Spleen (tissue), 11 donors: ENCODE data around the gene TNS1. TPM values are rescaled to one million over a fixed set of nuclear protein-coding genes. Genes with fewer than 3 reads are reported as not detected.

Source experiments
- DNase-seq: peaks from one replicate; pipeline ENCODE4 v3.0.0-alpha.2; 2020
- H3K27ac ChIP-seq, 8 donors: fragments of 200-600 bp; sonication (generic) in 7 of 8; 1 replicate in 4 of 8; 2 replicates in 4 of 8; pipeline versions ENCODE4 v1.5.0 to v1.8.0; 2016 to 2021; ENCODE audit warnings: inconsistent platforms in 4 of 8, mild to moderate bottlenecking in 4 of 8, moderate library complexity in 1 of 8
- H3K27me3 ChIP-seq, 7 donors: fragments of 200-600 bp; sonication (generic) in 6 of 7; replicated peaks in 1 of 7; 1 replicate in 4 of 7; 2 replicates in 3 of 7; pipeline versions ENCODE4 v1.5.0 to v1.8.0; 2016 to 2021; ENCODE audit warnings: inconsistent platforms in 3 of 7, mild to moderate bottlenecking in 1 of 7
- H3K36me3 ChIP-seq, 6 donors: fragments of 200-600 bp; sonication (generic) in 5 of 6; 1 replicate in 4 of 6; 2 replicates in 2 of 6; pipeline versions ENCODE4 v1.5.0 to v1.8.0; 2016 to 2021; ENCODE audit warnings: inconsistent platforms in 2 of 6
- H3K4me1 ChIP-seq, 6 donors: fragments of 200-600 bp; sonication (generic) in 5 of 6; 1 replicate in 3 of 6; 2 replicates in 3 of 6; pipeline versions ENCODE4 v1.5.0 to v1.8.0; 2016 to 2021; ENCODE audit warnings: inconsistent platforms in 3 of 6
- H3K4me3 ChIP-seq, 8 donors: fragments of 200-600 bp; sonication (generic) in 7 of 8; 1 replicate in 4 of 8; 2 replicates in 4 of 8; pipeline versions ENCODE4 v1.5.0 to v1.8.0; 2016 to 2021; ENCODE audit warnings: inconsistent platforms in 4 of 8, mild to moderate bottlenecking in 4 of 8, moderate library complexity in 2 of 8
- H3K9me3 ChIP-seq, 8 donors: fragments of 200-600 bp; sonication (generic) in 7 of 8; 1 replicate in 4 of 8; 2 replicates in 4 of 8; pipeline versions ENCODE4 v1.5.0 to v1.8.0; 2016 to 2021; ENCODE audit warnings: inconsistent platforms in 4 of 8
- CTCF ChIP-seq, 11 experiments: fragments of 200-600 bp in 7 of 11; fragments of 450-650 bp in 4 of 11; sonication (generic) in 4 of 11; IDR thresholded peaks in 8 of 11; conservative IDR thresholded peaks in 3 of 11; 1 replicate in 7 of 11; 2 replicates in 4 of 11; pipeline versions ENCODE4 v1.4.0 to v1.8.0; 2016 to 2021; ENCODE audit warnings: antibody characterized with exemption in 11 of 11, inconsistent platforms in 4 of 11, mild to moderate bottlenecking in 1 of 11
- POLR2A ChIP-seq, 3 donors: fragments of 450-650 bp; IDR thresholded peaks; one replicate each; pipeline ENCODE4 v1.5.1; 2017; ENCODE audit warnings: antibody characterized with exemption in 3 of 3, mild to moderate bottlenecking in 1 of 3
- POLR2AphosphoS5 ChIP-seq, 3 donors: sonication (generic); formaldehyde crosslinking; IDR thresholded peaks; one replicate each; pipeline ENCODE4 v1.5.1; 2017; ENCODE audit warnings: antibody characterized with exemption in 3 of 3
- WGBS, 5 donors: extraction: QIAGEN DNeasy Blood & Tissue Kit in 3 of 5; methylation state at CpG; one replicate each; pipeline versions ENCODE4 v1.1.5 to v1.1.7; 2013 to 2018; 5-methylcytosine and 5-hydroxymethylcytosine counted together
- intact Hi-C: fragments of 100-400 bp; cut with DNase I; formaldehyde crosslinking; loops from one replicate; pipeline ENCODE4 v1.15.0; 2023; ENCODE audit warnings: low total_unique reads
- polyA plus RNA-seq, 3 donors: library from polyadenylated mRNA; stranded (reverse); fragments of 200-250 nt; gene quantifications; one replicate each; pipeline ENCODE4 v1.2.1, GENCODE V29; 2013
- total RNA-seq, 7 donors: library from RNA; depleted of rRNA in 3 of 7; stranded (reverse); fragments of >200 nt in 3 of 7; fragmentation: NEBNext Ultra II Directional in 4 of 7; extraction: Animal tissue kit (Norgen Biotek cat#: 25700) in 4 of 7; gene quantifications; one replicate each; pipeline versions ENCODE4 v1.1.0 to v1.2.1, GENCODE V29; 2016 to 2021
- donor health status: healthy with polysubstance abuse.
- donor health status: DM: no; HTN: no; CAD: no; lungs with moderate emphysema.
- donor health status: DM: no; HTN: no; CAD: no.
- donor health status: Bipolar disorder and iron deficiency.
- donor health status: healthy.
- donor health status: DM: no; HTN: no; CAD: no.
- donor health status: DM: yes; HTN: yes; CAD: no.

The TNS1 gene
- total and polyA plus RNA-seq, 10 donors = 6.9 to 580 (median 246) TPM

DNA sequence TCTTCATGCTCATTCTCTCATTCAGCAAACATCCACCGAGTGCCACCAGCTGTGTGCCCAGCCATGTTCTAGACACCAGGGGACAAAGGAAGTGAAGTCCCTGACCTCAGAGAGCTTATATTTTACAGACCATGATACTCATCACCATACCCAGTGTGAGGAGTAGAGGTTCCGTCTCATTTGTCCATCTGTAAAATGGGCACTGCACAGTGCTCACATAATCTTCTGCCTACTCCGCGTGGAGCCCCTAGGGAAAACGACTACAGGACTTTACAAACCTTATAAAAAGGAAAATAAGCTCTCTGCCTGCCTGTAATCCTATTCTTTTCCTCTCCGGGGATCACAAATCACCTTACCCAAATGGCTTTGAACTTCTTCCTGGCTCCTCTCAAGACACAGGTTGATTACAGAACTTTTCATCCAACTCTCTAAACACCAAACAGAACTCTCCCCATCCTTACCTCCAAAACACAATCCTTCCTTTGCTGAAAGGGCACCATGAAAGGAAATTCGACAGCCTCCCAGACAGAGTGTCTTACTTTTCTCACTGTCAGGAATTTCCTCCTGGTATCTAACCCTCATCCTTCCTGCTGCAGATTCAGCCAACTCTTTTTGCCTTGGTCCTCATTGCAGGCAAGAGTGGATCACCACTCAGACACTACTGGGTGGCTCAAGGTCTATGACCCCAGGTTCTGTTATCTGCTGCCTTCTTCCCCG, 99.5 kb downstream of the TNS1 start:
- Histone ChIP-seq H3K36me3 (peaks cover 0 to 62% (median 2%) of the 10 kb centered on the region in 6 donors), H3K27me3 (peaks cover 0 to 17% (median 0%) of the 10 kb centered on the region in 7 donors), H3K4me3 (no peak overlapping the region), H3K27ac (peak overlapping the region; percentile 66 to 88 (median 84)), H3K9me3 (no peaks in the 10 kb centered on the region), H3K4me1 (peaks cover 50 to 100% (median 81%) of the 10 kb centered on the region in 6 donors)
- no peak for TF ChIP-seq POLR2A (IDR thresholded peaks at IDR 0.05)
- no peak for TF ChIP-seq CTCF (IDR thresholded peaks at IDR 0.05 in 8 of 11, conservative IDR thresholded peaks at IDR 0.05 in 3 of 11)
- TF ChIP-seq POLR2AphosphoS5 (IDR thresholded peaks at IDR 0.05) = no peak
- intact Hi-C loops = no loop called here
- WGBS, 5 donors = 65 to 79% (median 68%) methylated on average over 8 of the region's 8 CpGs
- no peak for DNase-seq

GRCh38 chr2:217902379-217903141, 100.2 kb downstream of the TNS1 start:
- H3K4me1 ChIP-seq = peaks cover 50 to 100% (median 81%) of the 10 kb centered on the region in 6 donors
- no peaks in the 10 kb centered on the region for H3K9me3 ChIP-seq
- H3K27ac ChIP-seq = peak overlapping the region; percentile 66 to 88 (median 84)
- WGBS, 5 donors = 25 to 35% (median 28%) methylated on average over 14 to 19 of the region's 19 CpGs
- TF ChIP-seq CTCF (IDR thresholded peaks at IDR 0.05 in 8 of 11, conservative IDR thresholded peaks at IDR 0.05 in 3 of 11) = no peak
- peak; percentile 79 to 90 (median 86) for TF ChIP-seq POLR2AphosphoS5 (IDR thresholded peaks at IDR 0.05)
- no peak for TF ChIP-seq POLR2A (IDR thresholded peaks at IDR 0.05)
- intact Hi-C loops = no loop called here
- H3K27me3 ChIP-seq = peaks cover 0 to 17% (median 0%) of the 10 kb centered on the region in 7 donors
- H3K4me3 ChIP-seq = no peak overlapping the region
- H3K36me3 ChIP-seq = peaks cover 0 to 70% (median 3%) of the 10 kb centered on the region in 6 donors
- peak; percentile 88 for DNase-seq

DNA sequence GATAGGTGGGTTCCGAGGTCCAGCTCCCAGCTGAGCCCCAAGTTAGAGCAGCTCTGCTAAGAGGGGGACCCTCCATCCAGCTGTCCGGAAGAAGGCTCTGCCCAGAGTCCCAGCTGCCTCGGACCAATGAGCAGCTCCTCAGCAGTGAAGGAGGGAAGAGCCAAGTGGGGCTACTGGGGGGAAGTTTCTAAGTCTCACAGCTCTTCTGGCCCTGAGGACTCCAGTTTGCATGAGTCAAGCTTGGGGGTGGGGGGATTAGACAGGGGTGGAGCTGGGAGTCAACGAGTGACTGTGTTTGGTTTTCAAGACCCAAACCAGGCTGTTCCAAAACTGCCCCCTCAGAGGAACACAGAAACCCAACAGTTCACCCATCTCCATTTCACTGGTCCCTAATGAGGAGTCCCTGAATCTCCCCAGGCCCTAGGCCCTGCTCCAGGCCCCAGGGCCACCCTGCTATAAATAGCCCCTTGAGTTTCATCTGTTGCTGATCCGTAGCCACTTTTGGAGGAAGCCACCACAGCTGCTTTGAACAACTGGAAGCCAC, 100.9 kb downstream of the TNS1 start:
- Histone ChIP-seq H3K4me3 (no peak overlapping the region), H3K27me3 (peaks cover 0 to 17% (median 0%) of the 10 kb centered on the region in 7 donors), H3K4me1 (peaks cover 50 to 100% (median 79%) of the 10 kb centered on the region in 6 donors), H3K36me3 (peaks cover 0 to 76% (median 6%) of the 10 kb centered on the region in 6 donors), H3K9me3 (no peaks in the 10 kb centered on the region), H3K27ac (peak overlapping the region; percentile 63 to 88 (median 84))
- no peak for DNase-seq
- 49 to 56% (median 50%) methylated on average over 4 to 5 of the region's 5 CpGs for WGBS, 5 donors
- intact Hi-C loops = no loop called here
- peak in 1 of 3 donors; percentile 20 for TF ChIP-seq POLR2AphosphoS5 (IDR thresholded peaks at IDR 0.05)
- TF ChIP-seq POLR2A (IDR thresholded peaks at IDR 0.05) = no peak

DNA sequence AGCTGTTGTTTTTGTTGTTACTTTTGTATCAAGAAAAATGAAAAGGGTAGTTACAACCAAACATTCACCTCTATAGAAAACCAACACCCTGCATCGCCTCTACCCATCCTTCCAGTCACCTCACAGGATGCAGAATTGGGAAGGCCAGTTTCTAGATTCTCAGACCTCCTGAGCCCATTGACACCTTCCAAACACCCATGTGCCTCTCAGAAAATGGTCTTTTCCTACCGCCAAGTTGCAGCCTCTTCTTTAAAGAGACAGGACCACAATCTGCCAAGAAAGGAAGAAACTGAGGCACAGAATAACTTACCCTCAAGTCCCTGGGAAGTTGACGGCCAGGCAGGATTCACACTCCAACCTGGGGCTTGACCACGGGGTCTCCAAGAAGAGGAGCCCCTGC, 101.4 kb downstream of the TNS1 start:
- H3K27ac ChIP-seq = peak overlapping the region; percentile 63 to 88 (median 84)
- no peak for DNase-seq
- no peaks in the 10 kb centered on the region for H3K9me3 ChIP-seq
- H3K36me3 ChIP-seq = peaks cover 0 to 79% (median 8%) of the 10 kb centered on the region in 6 donors
- intact Hi-C loops = no loop called here
- 74 to 89% (median 84%) methylated on average over 4 of the region's 4 CpGs for WGBS, 5 donors
- peaks cover 0 to 17% (median 0%) of the 10 kb centered on the region in 7 donors for H3K27me3 ChIP-seq
- peaks cover 47 to 97% (median 76%) of the 10 kb centered on the region in 6 donors for H3K4me1 ChIP-seq
- TF ChIP-seq POLR2A (IDR thresholded peaks at IDR 0.05) (no peak), POLR2AphosphoS5 (IDR thresholded peaks at IDR 0.05) (no peak), CTCF (IDR thresholded peaks at IDR 0.05 in 8 of 11, conservative IDR thresholded peaks at IDR 0.05 in 3 of 11) (no peak)
- no peak overlapping the region for H3K4me3 ChIP-seq
